GM18867 (cell line): ENCODE data around the gene KRTAP10-12.

ENCODE experiments used
- ATAC-seq: cut with Tn5 transposase; IDR thresholded peaks from one replicate; pipeline ENCODE4 v1.9.1; 2021; ENCODE audit warnings: mild to moderate bottlenecking, moderate library complexity; ENCODE audit not compliant: unreplicated experiment

The KRTAP10-12 gene

DNA sequence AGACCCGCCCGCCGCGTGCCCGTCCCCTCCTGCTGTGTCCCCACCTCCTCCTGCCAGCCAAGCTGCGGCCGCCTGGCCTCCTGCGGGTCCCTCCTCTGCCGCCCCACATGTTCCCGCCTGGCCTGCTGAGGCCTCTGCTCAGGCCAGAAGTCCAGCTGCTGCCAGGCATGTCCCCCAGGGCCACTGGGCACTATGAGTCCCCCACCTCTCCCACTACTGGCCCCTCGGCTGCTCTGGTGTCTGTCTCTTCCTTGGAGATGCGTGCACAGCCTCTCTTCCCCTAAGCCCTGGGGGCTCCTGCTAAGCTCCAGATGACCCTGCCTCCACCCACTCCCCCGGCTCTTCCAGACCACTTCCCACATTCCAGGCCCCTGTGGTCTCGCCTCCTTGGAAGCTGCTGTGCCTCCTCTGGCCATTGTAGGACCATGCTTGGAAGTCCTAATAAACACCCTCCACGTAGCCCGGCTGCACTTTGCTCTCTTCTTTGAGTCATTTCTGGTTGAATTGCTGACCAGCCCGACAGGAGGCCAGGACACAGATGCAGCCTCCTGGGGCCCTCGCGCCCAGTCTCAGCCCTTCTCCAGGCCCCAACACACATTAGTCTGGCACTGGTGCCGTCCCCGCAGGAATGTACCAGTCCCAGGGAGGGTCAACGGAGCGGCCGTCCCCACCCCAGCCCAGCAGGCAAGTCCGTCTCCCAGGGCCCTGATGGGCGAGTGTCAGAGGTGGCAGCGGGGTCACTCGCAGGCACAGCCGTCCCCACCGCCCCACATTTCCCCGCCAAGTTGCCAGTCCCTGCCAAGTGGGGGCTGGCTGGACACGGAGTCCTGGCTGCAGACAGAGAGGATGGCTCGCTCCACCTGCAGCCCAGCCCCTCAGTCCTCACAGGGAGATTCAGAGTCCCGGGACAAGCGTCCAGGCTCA is 1.1 kb downstream of the KRTAP10-12 start:
- no peak for ATAC-seq

DNA sequence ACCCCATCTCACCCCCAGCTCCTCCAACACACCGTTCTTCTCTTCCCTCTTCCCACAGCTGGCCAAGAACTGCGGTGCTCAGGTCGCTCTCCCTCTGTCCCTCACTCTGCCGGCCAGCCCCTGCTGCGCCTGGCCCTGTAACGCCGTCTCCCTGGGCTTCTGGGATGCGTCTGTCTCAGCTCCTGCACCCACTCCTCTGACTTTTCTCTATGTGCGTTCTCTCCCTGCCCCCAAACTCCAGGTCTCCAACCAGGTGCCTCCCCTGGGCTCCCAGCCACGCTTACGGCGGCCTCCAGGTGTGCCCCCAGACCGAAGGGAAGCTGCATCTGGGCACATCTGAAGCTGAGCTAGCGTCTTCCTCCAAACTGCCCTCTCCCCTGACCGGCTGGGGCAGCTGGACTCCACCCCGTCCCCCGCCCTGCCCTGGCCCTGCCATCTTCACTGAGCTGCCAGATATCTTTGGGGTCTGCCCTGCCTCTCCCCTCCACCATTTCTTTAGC is 2.6 kb downstream of the KRTAP10-12 start:
- no peak for ATAC-seq

DNA sequence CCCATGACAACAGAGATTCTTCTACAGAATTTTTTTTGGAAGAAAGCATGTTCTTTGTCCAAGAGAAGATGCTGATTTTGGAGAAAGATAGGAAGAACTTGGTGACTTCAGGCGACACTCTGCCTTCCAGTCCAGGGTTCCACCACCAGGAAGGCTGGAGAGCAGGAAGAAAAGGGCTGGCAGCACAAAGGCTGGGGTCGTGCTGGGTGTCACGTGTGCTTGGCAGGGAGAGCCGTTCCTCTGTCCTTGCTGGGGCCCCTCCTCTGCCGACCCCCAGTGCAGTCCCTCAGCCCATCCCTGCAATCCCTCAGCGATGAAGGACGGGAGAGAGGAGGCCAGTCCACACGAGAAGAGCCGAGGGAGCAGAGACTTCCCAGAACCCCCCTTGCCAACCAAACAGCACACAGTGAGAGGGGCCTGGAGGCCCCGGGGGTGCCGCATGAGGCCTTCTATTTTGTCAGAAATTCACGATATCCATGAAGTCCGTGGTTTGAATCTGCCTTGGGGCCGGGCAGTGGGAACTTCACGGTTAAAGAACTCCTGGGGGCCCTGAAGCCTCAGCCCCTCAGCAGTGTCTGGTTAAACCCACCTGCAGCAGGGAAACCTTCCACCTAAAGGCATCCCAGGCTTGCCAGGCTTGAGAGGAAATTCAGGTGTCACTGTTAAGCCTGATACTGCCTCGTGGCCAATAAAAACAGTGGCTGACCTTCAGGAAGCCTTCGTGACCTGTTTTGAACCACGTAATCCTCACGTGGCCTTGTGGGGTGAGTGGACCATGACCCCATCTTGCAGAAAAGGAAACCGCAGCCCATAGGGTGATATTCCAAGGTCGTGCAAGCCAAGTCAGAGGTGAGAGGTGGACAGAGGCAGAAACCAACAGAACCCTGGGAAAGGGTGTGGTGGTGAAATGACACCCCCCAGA is 3.4 kb downstream of the KRTAP10-12 start:
- ATAC-seq, result no peak

DNA sequence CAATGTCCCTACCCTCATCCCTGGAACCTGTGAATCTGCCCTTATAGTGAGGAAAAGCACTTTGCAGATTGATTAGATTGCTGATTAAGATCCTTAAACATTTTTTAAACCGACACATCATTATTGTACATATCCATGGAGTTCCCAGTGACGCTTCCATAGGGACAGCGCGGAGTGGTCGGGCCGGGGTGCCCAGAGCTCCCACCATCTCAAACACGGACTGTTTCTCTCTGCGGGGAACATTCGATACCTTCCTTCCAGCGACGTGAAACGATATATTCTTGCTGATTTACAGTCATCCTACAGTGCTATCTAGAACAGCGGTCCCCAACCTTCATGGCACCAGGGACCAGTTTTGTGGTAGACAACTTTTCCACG is 4.0 kb downstream of the KRTAP10-12 start:
- ATAC-seq, result no peak

DNA sequence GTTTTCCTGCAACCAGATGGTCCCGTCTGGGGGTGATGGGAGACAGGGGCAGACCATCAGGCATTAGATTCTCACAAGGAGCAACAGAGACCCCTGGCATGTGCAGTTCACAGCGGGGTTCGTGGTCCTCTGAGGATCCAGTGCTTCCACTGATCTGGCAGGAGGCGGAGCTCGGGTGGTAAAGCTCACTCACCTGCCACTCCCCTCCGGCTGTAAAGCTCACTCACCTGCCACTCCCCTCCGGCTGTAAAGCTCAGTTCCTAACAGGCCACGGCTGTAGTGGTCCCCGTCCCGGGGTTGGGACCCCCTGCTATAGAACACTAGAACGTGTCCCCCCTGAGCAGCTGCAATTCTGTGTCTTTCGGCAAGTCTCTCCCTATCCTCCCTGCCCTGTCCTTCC is 4.6 kb downstream of the KRTAP10-12 start:
- no peak for ATAC-seq

DNA sequence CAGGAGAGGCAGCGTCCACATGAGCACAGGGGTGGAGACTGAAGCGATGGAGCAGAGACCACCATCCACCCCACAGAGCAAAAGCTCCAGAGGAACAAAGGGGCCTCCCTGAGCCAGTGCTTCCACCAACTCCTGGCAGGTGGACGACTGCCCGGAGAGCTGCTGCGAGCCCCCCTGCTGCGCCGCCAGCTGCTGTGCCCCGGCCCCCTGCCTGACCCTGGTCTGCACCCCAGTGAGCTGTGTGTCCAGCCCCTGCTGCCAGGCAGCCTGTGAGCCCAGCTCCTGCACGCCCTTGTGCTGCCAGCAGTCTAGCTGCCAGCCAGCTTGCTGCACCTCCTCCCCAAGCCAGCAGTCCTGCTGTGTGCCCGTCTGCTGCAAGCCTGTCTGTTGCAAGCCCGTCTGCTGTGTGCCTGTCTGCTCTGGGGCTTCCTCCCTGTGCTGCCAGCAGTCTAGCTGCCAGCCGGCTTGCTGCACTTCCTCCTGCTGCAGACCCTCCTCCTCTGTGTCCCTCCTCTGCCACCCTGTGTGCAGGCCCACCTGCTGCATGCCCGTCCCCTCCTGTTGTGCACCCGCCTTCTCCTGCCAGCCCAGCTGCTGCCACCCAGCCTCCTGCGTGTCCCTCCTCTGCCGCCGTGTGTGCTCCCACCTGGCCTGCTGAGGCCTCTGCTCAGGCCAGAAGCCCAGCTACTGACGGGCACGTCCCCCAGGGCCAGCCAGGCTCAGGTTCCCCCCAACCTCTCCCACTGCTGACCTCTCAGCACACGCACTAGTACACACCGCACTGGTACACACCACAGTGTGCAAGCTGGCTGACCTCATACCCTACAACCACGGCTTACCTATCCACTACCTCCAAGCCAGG is 5.4 kb downstream of the KRTAP10-12 start:
- no peak for ATAC-seq

DNA sequence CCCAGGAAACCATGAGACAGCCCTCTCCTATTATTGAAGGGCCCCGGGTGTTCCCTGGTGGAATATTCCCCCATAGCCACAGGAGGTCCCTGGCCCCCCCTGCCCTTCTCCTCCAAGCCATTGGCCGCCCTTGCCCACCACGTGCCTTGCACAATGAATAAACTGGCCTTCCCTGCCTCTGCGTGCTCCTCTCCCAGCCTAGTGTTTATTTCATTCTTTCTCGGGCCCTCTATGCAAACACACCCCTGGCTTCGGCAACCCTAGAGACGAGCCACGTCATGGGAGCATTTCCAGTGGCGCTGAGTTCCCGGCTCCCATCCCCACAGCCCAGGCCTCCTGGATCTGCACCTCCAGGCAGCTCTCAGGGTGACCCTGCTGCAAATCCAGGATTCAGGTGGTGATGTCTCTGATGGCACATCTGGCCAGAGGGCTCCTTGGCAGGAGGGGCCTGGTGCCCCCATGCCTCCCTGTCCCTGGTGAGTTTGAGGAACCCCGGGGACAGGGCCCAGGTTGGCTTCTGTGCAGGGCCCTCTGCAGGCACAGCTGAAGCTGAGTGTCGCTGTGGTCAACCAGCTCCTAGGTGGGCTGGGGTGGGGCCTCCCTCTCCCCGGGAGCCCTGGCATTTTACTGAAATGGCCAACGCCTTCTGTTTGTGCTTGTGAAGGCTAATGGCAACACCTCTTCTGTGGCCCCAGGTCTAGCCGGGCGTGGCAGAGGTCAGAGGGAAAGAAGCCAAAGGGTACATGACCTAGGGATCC is 6.2 kb downstream of the KRTAP10-12 start:
- ATAC-seq, result no peak

DNA sequence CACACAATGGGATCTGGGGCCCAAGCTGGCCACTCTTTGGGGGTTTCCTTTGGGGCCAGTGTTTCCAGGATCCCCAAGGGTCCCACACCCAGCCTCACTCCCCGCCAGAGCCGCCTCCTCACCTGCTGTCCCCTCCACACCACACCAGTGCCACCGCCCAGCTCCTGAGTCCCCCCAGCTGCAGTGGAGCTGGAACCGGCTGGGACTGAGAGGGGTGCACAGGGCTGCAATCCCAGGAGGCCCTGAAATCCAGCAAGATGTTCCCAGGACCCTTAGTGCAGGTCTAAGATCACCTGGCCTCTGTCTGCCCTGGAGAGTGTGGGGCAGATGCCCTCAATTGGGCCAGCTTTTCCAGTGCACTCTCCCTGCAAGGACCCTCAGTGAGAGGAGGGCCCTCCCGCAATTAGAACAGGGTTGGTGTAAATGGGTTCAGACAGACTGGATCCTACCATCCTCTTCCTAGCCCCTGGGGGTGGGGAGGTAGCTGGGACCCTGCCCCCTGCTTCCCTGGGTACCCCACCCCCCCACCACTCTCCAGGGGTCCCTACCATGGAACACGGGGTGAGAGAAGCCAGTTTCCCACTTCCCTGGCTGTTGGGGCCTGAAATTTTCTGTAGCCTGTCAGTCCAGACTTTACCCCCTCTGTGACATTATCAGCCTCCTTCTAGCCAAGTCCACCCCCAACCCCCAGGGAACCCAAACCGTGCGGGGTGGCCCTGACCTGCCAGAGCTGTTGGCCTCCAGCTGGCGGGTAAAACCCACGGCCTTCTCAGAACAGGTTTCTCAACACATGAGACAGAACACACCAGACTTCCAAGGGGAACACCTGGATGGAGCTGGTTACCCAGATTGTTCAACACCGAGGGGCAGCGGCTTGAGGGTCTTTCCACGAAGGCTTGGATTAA is 7.0 kb downstream of the KRTAP10-12 start:
- ATAC-seq, result no peak

DNA sequence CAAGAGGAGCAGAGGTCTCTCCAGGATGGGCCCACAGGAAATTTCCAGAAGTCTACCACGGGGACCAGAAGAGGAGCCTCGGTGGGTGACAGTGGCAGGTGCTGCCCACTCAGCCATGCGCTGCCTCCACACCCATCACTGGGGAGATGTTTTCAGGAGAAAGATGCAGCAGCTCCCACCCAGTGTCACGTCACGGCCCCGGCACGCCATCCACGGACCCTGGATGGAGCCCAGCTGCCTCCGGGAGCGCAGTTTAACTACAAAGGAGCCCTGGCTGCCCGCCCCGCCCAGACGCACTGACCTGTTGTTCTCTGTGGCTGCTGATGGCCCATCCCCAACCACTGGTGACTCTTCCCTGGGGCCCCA is 7.6 kb downstream of the KRTAP10-12 start:
- ATAC-seq, result no peak

DNA sequence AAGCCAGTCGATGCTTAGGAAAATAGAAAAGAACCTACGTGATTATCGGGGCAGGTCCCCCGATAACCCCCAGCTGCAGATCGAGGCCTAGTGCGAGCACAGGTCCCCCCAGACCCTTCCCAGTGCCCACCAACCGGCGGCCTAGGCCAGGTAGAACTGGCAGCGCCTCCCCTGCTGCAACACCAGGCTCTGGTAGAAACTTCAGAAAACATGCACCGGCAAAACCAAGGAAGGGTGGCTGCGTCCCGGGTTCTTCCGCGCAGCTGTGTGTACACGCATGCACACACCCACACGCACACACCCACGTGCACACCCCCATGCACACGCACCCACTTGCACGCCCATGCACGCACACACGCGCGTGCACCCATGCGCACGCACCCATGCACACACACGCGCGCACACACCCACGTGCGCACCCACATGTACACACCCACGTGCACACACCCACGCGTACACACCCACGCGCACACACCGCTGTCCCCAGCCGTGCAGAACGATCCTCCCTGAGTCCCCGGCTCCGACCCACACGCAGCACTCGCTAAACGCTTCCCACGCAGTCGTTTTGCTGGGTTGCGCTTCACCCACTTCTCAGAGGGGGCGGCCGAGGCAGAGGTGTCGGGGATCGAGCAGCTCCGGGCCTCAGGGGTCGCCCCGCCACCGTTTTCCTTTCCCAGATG is 9.2 kb downstream of the KRTAP10-12 start:
- ATAC-seq, result no peak

DNA sequence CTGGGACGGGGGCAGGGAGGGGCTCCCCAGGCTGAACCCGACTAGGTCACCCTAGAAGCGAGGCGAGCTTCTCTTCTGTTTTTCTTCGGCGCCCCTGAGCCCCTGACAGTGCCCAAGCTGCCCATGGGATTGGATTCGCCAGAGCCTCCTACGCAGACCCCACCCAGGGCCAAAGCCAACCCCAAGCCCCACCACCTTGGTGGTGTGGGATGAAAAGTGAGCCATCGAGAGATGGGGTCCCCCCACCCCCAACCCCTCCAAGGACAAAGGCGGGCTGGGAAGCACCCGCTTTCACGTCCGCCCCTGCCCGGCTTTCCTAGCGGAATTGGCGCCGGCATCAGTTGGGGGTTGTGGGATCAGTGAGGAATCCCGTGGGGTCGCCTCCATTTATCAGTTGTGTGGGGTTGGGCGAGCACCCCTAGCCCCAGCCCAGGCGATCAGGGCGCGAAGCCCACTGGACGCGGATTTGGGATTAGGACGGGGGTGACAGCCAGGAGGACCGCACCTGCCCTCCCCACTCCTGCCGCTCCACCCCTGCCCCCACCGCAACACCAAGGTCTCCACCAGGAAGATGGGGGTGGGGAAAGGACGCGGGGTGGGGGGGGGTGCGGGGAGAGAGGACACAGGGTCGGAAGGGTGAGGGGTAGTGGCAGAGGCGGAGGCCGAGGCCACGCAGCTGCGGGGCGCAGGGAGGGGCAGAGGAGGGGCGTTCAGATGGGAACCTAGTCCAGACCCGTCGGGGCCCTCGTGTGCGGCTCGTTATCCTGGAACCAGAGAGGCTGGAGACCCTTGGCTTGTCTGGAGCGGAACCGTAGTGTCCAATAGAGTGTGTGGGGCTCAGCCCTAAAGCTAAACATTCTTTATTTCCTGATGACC is 10.0 kb downstream of the KRTAP10-12 start:
- no peak for ATAC-seq

DNA sequence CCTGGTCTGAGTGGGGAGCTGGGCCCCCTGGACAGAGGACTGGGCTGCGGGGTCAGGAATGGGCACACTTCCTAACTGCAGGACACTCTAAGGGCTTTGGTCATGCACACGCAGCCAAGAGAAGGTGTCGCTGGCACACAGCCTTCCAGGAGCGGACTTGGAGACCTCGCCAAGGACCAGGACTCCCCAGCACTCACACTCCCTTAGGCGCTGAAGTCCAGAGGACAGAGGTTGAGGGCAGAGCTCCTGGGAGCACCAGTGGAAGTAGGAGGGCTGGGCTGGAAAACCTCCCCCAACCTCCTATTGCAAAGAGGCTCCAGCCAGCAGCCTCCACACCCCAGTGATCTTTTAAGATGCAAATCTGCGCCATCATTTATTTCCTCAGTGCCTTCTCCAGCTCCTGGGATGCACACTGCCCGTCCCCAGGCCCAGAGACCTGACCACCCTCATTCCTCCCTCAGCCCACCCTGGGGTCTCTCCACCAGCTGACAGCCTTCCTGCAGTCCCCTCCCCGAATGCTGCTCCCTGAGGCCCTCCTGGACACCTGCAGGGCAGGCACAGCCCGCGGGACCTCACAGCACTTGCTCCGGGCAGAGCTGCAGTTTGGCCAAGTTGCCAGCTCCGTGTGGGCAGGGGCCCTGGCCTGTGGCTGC is 11.4 kb downstream of the KRTAP10-12 start:
- ATAC-seq, result no peak

DNA sequence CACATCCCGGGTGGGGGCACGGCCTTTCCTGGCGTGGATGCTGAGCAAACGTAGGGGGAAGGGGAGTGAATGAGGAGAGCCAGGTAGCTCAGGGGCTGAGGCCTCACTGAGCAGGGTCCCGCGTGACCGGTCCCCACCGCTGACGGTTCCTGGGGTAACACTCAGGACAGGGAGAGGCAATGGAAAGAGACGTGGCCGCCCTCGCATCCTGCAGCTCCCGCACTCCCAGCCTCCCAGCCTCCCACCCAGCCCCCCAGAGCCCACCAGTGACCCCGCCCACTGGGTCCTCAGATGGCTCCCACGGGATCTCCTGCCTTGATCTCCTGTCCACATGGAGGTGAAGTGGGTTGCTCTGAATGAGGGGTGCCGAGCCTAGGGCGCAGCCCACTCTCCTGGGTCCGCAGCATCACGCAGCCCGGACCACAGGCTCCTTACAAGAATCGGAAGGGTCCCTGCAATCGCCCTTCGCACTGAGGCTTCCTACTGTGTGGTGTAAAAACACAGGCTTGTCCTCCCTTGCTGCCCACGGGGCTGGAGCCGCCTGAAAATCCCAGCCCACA is 12.0 kb downstream of the KRTAP10-12 start:
- no peak for ATAC-seq

DNA sequence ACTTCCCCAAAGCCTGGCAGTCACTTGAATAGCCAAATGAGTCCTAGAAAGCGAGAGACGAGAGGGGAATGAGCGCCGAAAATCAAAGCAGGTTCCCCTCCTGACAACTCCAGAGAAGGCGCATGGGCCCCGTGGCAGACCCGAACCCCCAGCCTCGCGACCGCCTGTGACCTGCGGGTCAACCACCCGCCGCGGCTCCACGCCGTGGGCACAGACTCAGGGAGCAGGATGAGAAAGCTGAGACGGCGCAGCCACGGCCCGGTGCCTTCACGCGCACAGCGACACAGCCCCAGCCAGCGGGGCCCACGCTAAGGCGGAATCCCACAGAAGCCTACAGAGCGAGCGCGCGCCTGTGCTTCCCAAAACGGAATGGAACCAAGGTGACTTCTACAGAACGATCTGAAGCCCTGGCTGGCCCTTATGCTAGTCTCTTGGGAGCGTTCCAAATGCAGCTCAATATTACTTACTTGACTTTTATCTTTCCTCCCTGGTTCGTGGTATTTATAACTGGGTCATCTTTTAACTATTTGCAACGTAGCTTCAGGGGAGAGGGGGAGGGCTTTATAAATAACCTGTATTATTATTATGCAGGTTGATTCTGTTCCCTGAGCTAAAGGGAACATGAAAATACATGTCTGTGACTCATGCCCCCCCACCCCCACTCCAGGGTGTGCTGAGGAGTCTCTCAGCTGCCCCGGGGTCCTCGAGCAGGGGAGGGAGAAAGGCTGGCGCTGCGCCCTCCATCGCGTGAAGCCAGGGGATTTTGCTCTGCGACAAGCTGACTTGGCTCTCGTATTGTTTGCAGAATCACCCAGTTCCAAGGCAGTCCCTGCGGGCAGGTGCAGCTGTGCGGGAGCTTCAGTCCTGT is 12.7 kb downstream of the KRTAP10-12 start:
- ATAC-seq, result no peak

DNA sequence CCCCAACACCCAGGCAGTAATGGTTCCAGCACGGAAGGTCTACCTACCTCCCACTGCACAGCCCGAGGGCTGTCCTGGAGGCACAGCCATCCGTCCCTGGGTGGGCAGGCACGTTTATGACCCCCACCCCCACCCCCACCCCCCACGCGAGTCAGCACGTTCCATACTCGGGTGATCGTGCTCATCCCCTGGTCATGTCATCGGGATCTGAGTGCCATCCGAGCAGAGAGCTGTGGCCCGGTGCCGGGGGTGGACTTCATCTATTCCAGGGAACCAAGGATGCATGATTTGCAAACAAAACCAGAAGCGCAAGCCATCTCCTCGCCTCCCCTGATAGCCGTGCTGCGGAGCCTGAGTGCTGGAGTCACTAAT is 13.3 kb downstream of the KRTAP10-12 start:
- ATAC-seq, result no peak
